Left lung (tissue), 10 donors: Measurements from ENCODE around the gene MOB3A. TPM values are rescaled to one million over a fixed set of nuclear protein-coding genes. Genes with fewer than 3 reads are reported as not detected.

Source experiments
- ATAC-seq: fragments of 200-7000 bp; cut with Tn5 transposase; one replicate; pipeline ENCODE4 v1.9.1; 2020; ENCODE audit warnings: moderate library complexity
- DNase-seq, 4 donors: peaks; one replicate each; pipeline ENCODE4 v3.0.0-alpha.2; 2013 to 2020
- H3K27ac ChIP-seq, 2 donors: fragments of 200-600 bp; sonication (generic) in 1 of 2; one replicate each; pipeline versions ENCODE4 v1.5.0 to v1.8.0; 2020 to 2021
- H3K27me3 ChIP-seq, 2 donors: fragments of 200-600 bp; sonication (generic) in 1 of 2; one replicate each; pipeline versions ENCODE4 v1.5.0 to v1.8.0; 2020 to 2021
- H3K36me3 ChIP-seq, 2 donors: fragments of 200-600 bp; sonication (generic) in 1 of 2; one replicate each; pipeline versions ENCODE4 v1.5.0 to v1.8.0; 2020 to 2021
- H3K4me1 ChIP-seq, 2 donors: fragments of 200-600 bp; one replicate each; pipeline ENCODE4 v1.8.0; 2021
- H3K4me3 ChIP-seq, 2 donors: fragments of 200-600 bp; sonication (generic) in 1 of 2; one replicate each; pipeline versions ENCODE4 v1.5.0 to v1.8.0; 2020 to 2021; ENCODE audit warnings: mild to moderate bottlenecking in 1 of 2
- H3K9me3 ChIP-seq, 2 donors: fragments of 200-600 bp; sonication (generic) in 1 of 2; one replicate each; pipeline versions ENCODE4 v1.5.0 to v1.8.0; 2020 to 2021
- CTCF ChIP-seq, 2 donors: fragments of 200-600 bp; sonication (generic) in 1 of 2; IDR thresholded peaks; one replicate each; pipeline versions ENCODE4 v1.5.0 to v1.8.0; 2021; ENCODE audit warnings: antibody characterized with exemption in 2 of 2
- intact Hi-C, 2 donors: fragments of 100-400 bp; cut with DNase I; formaldehyde crosslinking; loops; one replicate each; pipeline versions ENCODE4 v1.11.2 to v1.14.2; 2022
- polyA plus RNA-seq, 6 donors: library from polyadenylated mRNA; unstranded; fragments of 120-200 nt; gene quantifications; one replicate each; pipeline ENCODE4 v1.2.1, GENCODE V29; 2013; ENCODE audit not compliant: insufficient read length in 6 of 6
- total RNA-seq, 2 donors: library from RNA; stranded (reverse); fragmentation: NEBNext Ultra II Directional; extraction: Animal tissue kit (Norgen Biotek cat#: 25700); gene quantifications; one replicate each; pipeline ENCODE4 v1.2.1, GENCODE V29; 2021
- donor health status: DM: no; HTN: yes; CAD: no.
- donor health status: DM: no; HTN: no; CAD: no.

MOB3A gene
- total and polyA plus RNA-seq, 8 donors: 20.6 to 105 (median 25.4) TPM

- Histone ChIP-seq H3K27me3 (no peaks in the 10 kb centered on the region), H3K4me3 (no peak overlapping the region), H3K27ac (no peak overlapping the region), H3K4me1 (no peaks in the 10 kb centered on the region), H3K36me3 (peaks cover 0 to 100% of the 10 kb centered on the region in 2 donors), H3K9me3 (no peaks in the 10 kb centered on the region)
- no peak for TF ChIP-seq CTCF (IDR thresholded peaks at IDR 0.05)
- DNase-seq (no peak), ATAC-seq (no peak)
- intact Hi-C loops: no loop called here
Measured at GRCh38 chr19:2115911-2116426, 19.8 kb upstream of the MOB3A start.

- peaks cover 0 to 100% of the 10 kb centered on the region in 2 donors for H3K36me3 ChIP-seq
- intact Hi-C loops: no loop called here
- DNase-seq (no peak), ATAC-seq (no peak)
- no peak overlapping the region for H3K27ac ChIP-seq
- H3K4me3 ChIP-seq: no peak overlapping the region
- H3K27me3 ChIP-seq: no peaks in the 10 kb centered on the region
- no peaks in the 10 kb centered on the region for H3K4me1 ChIP-seq
- no peaks in the 10 kb centered on the region for H3K9me3 ChIP-seq
- TF ChIP-seq CTCF (IDR thresholded peaks at IDR 0.05): no peak
Measured at GRCh38 chr19:2115324-2115723, 19.2 kb upstream of the MOB3A start.

GRCh38 chr19:2114821-2115220 is 18.7 kb upstream of the MOB3A start:
- Histone ChIP-seq H3K27me3 (no peaks in the 10 kb centered on the region), H3K36me3 (peaks cover 0 to 100% of the 10 kb centered on the region in 2 donors)

GRCh38 chr19:2114218-2114617 is 18.1 kb upstream of the MOB3A start:
- peaks cover 0 to 100% of the 10 kb centered on the region in 2 donors for H3K36me3 ChIP-seq
- DNase-seq: no peak
- no peak for ATAC-seq
- no peaks in the 10 kb centered on the region for H3K9me3 ChIP-seq
- H3K4me1 ChIP-seq: no peaks in the 10 kb centered on the region
- intact Hi-C loops: no loop called here
- H3K27me3 ChIP-seq: no peaks in the 10 kb centered on the region
- no peak overlapping the region for H3K4me3 ChIP-seq
- H3K27ac ChIP-seq: no peak overlapping the region
- TF ChIP-seq CTCF (IDR thresholded peaks at IDR 0.05): no peak

More at GRCh38 chr19:2114821-2115220, 18.7 kb upstream of the MOB3A start:
- intact Hi-C loops: no loop called here
- H3K9me3 ChIP-seq: no peaks in the 10 kb centered on the region
- H3K27ac ChIP-seq: no peak overlapping the region
- TF ChIP-seq CTCF (IDR thresholded peaks at IDR 0.05): no peak
- no peak for ATAC-seq
- DNase-seq: no peak
- H3K4me3 ChIP-seq: no peak overlapping the region
- no peaks in the 10 kb centered on the region for H3K4me1 ChIP-seq

- DNase-seq (no peak), ATAC-seq (no peak)
- intact Hi-C loops: no loop called here
- no peak for TF ChIP-seq CTCF (IDR thresholded peaks at IDR 0.05)
- Histone ChIP-seq H3K4me3 (no peak overlapping the region), H3K27ac (no peak overlapping the region), H3K27me3 (no peaks in the 10 kb centered on the region), H3K4me1 (no peaks in the 10 kb centered on the region), H3K36me3 (peaks cover 0 to 100% of the 10 kb centered on the region in 2 donors), H3K9me3 (no peaks in the 10 kb centered on the region)
Measured at GRCh38 chr19:2113439-2114211, 17.5 kb upstream of the MOB3A start.
